ENCODE data around the gene GDI1. TPM values are rescaled to one million over a fixed set of nuclear protein-coding genes. Genes with fewer than 3 reads are reported as not detected.

GDI1 gene
- total RNA-seq, 1 experiment from 2014 or later = 103 TPM

GRCh38 chrX:154459832-154460231, 22.9 kb downstream of the GDI1 start:
- DNase-seq (ENCODE audit: low read depth) = no peak

- DNase-seq (ENCODE audit: low read depth) = no peak
These were observed 23.4 kb downstream of the GDI1 start for GRCh38 chrX:154460326-154460725.

- DNase-seq (ENCODE audit: low read depth) = no peak
These were observed 25.4 kb downstream of the GDI1 start for GRCh38 chrX:154462396-154462795.

- no peak for DNase-seq (ENCODE audit: low read depth)
These were observed 26.8 kb downstream of the GDI1 start for GRCh38 chrX:154463611-154464220.

- DNase-seq (ENCODE audit: low read depth) = no peak
These were observed 27.9 kb downstream of the GDI1 start for GRCh38 chrX:154464806-154465365.

- no peak for DNase-seq (ENCODE audit: low read depth)
These were observed 28.6 kb downstream of the GDI1 start for GRCh38 chrX:154465601-154466000.

- no peak for DNase-seq (ENCODE audit: low read depth)
These were observed 29.1 kb downstream of the GDI1 start for GRCh38 chrX:154466036-154466435.

- DNase-seq (ENCODE audit: low read depth) = no peak
These were observed 30.0 kb downstream of the GDI1 start for GRCh38 chrX:154466907-154467306.

- no peak for DNase-seq (ENCODE audit: low read depth)
These were observed 30.6 kb downstream of the GDI1 start for GRCh38 chrX:154467556-154467955.

- no peak for DNase-seq (ENCODE audit: low read depth)
These were observed 31.3 kb downstream of the GDI1 start for GRCh38 chrX:154468217-154468616.

- DNase-seq (ENCODE audit: low read depth) = no peak
These were observed 32.2 kb downstream of the GDI1 start for GRCh38 chrX:154469114-154469513.

GRCh38 chrX:154469880-154470279, 32.9 kb downstream of the GDI1 start:
- no peak for DNase-seq (ENCODE audit: low read depth)

- no peak for DNase-seq (ENCODE audit: low read depth)
These were observed 33.5 kb downstream of the GDI1 start for GRCh38 chrX:154470434-154470833.

- DNase-seq (ENCODE audit: low read depth) = no peak
These were observed 34.1 kb downstream of the GDI1 start for GRCh38 chrX:154470914-154471568.

- no peak for DNase-seq (ENCODE audit: low read depth)
These were observed 35.1 kb downstream of the GDI1 start for GRCh38 chrX:154471839-154472684.

GRCh38 chrX:154472685-154473632, 36.0 kb downstream of the GDI1 start:
- no peak for DNase-seq (ENCODE audit: low read depth)

- DNase-seq (ENCODE audit: low read depth) = no peak
These were observed 36.7 kb downstream of the GDI1 start for GRCh38 chrX:154473683-154474082.

- DNase-seq (ENCODE audit: low read depth) = no peak
These were observed 39.9 kb downstream of the GDI1 start for GRCh38 chrX:154476821-154477220.

GRCh38 chrX:154477891-154478477, 41.0 kb downstream of the GDI1 start:
- no peak for DNase-seq (ENCODE audit: low read depth)

- DNase-seq (ENCODE audit: low read depth) = peak; percentile 89
These were observed 42.0 kb downstream of the GDI1 start, which contains the start of gene LAGE3 for GRCh38 chrX:154478728-154479622. Gene LAGE3, minus strand, starts transcription at chrX:154479281. Its CDS starts 366 bp downstream, at chrX:154478915.
